HepG2 (cell line): Measurements from ENCODE around the gene SFXN5. TPM values are rescaled to one million over a fixed set of nuclear protein-coding genes. Genes with fewer than 3 reads are reported as not detected.
A peak's percentile ranks its signal among the peaks of the same experiment; 100 is the strongest.

Experiments used
- ATAC-seq: fragments of 200-7000 bp; cut with Tn5 transposase; 3 replicates; pipeline ENCODE4 v1.9.1; 2020; ENCODE audit warnings: mild to moderate bottlenecking, moderate library complexity
- BruUV-seq: library from RNA; stranded (reverse); fragments of 400-500 nt; replicated peaks from 2 replicates; lab custom pipeline; 2021; lab: Mats Ljungman, UMichigan
- CTCF ChIA-PET: fragments of 300-600 bp; formaldehyde crosslinking; extraction: SDS; loops from one replicate; lab custom pipeline; 2021; ENCODE audit warnings: low total read pairs, inconsistent platforms, low intra/inter-chr PET ratio; lab: Yijun Ruan, JAX
- POLR2A ChIA-PET: fragments of 350-600 bp; sonication (Branson Sonifier 250); formaldehyde crosslinking; loops from one replicate; lab custom pipeline; 2020; ENCODE audit warnings: antibody characterized with exemption, inconsistent platforms; lab: Yijun Ruan, JAX
- DNase-seq: peaks from one replicate; pipeline ENCODE4 v3.0.0-alpha.2; 2015; ENCODE audit warnings: low spot score
- FAIRE-seq: peaks from 3 replicates; lab custom pipeline; 2011; peaks lifted over from hg19 to GRCh38; lab: Jason Lieb, UNC
- H2AFZ ChIP-seq: one replicate; pipeline ENCODE4 v1.6.1; 2011; ENCODE audit warnings: low read length, inconsistent platforms
- H3K27ac ChIP-seq: fragments of 300-600 bp; 3 replicates; pipeline ENCODE4 v1.8.0; 2011; ENCODE audit warnings: mixed run types, mild to moderate bottlenecking, mixed read lengths, low read length, inconsistent platforms; ENCODE audit not compliant: insufficient read depth; ENCODE audit errors: extremely low read length
- H3K27me3 ChIP-seq, 2 experiments: fragments of 200-600 bp in 1 of 2; 2 replicates in 1 of 2; 3 replicates in 1 of 2; pipeline versions ENCODE4 v1.6.0 to v1.8.0; 2011; ENCODE audit warnings: low read length in 2 of 2, mild to moderate bottlenecking in 2 of 2, moderate library complexity in 2 of 2, inconsistent platforms in 1 of 2; ENCODE audit not compliant: insufficient read depth in 2 of 2, control insufficient read depth in 1 of 2
- H3K36me3 ChIP-seq, 2 experiments: fragments of 200-600 bp in 1 of 2; replicated peaks in 1 of 2; 2 replicates in 1 of 2; 3 replicates in 1 of 2; pipeline versions ENCODE4 v1.5.1 to v1.8.0; 2011; ENCODE audit warnings: low read length in 2 of 2, inconsistent platforms in 1 of 2; ENCODE audit not compliant: insufficient read depth in 2 of 2, control insufficient read depth in 1 of 2
- H3K4me1 ChIP-seq: 2 replicates; pipeline ENCODE4 v1.5.1; 2012; ENCODE audit warnings: low read length, inconsistent platforms; ENCODE audit not compliant: insufficient read depth
- H3K4me2 ChIP-seq: 2 replicates; pipeline ENCODE4 v1.6.0; 2011; ENCODE audit warnings: low read depth, low read length, inconsistent platforms
- H3K4me3 ChIP-seq, 3 experiments: fragments of 200-600 bp in 1 of 3; sonication (generic), shearing (Covaris generic) in 1 of 3; replicated peaks in 1 of 3; 2 replicates each; pipeline ENCODE4 v1.5.1; 2011 to 2016; ENCODE audit warnings: low read length in 3 of 3, inconsistent platforms in 2 of 3, low read depth in 2 of 3, mild to moderate bottlenecking in 2 of 3, control low read depth in 1 of 3, mixed read lengths in 1 of 3; ENCODE audit not compliant: insufficient read depth in 1 of 3
- H3K79me2 ChIP-seq: one replicate; pipeline ENCODE4 v1.6.1; 2011; ENCODE audit warnings: low read length, inconsistent platforms; ENCODE audit not compliant: insufficient read depth
- H3K9ac ChIP-seq: 2 replicates; pipeline ENCODE4 v1.6.0; 2011; ENCODE audit warnings: mild to moderate bottlenecking, low read depth, low read length, inconsistent platforms; ENCODE audit not compliant: insufficient read depth
- H3K9me3 ChIP-seq: 2 replicates; pipeline ENCODE4 v1.5.1; 2012; ENCODE audit warnings: mild to moderate bottlenecking, low read length
- H4K20me1 ChIP-seq: 2 replicates; pipeline ENCODE4 v1.6.0; 2011; ENCODE audit warnings: inconsistent platforms, mild to moderate bottlenecking, low read length, moderate library complexity; ENCODE audit not compliant: insufficient read depth
- AFF4 ChIP-seq: sonication (generic); formaldehyde crosslinking; IDR thresholded peaks from 2 replicates; pipeline ENCODE4 v1.4.0; 2020; ENCODE audit warnings: missing genetic modification reagents
- ATF4 ChIP-seq, 2 experiments: fragments of 450-650 bp in 1 of 2; sonication (generic) in 1 of 2; formaldehyde crosslinking; IDR thresholded peaks; 2 replicates each; pipeline versions ENCODE4 v1.5.0 to v1.8.0; 2020 to 2022; ENCODE audit warnings: mild to moderate bottlenecking in 1 of 2, missing genetic modification reagents in 1 of 2
- ATF7 ChIP-seq, 2 experiments: fragments of 450-650 bp in 1 of 2; sonication (generic) in 1 of 2; formaldehyde crosslinking in 1 of 2; IDR thresholded peaks; 2 replicates each; pipeline versions ENCODE4 v1.4.0 to v1.6.1; 2016 to 2020; ENCODE audit warnings: antibody characterized with exemption in 1 of 2, mild to moderate bottlenecking in 1 of 2, missing genetic modification reagents in 1 of 2
- CHD4 ChIP-seq: fragments of 200-600 bp; sonication (generic); IDR thresholded peaks from 2 replicates; pipeline ENCODE4 v1.7.0; 2017; ENCODE audit warnings: mild to moderate bottlenecking, low read length, borderline replicate concordance
- CTCF ChIP-seq: sonication (generic); formaldehyde crosslinking; IDR thresholded peaks from 2 replicates; pipeline ENCODE4 v1.5.0; 2020; ENCODE audit warnings: mild to moderate bottlenecking, missing genetic modification reagents, moderate library complexity
- FOXC1 ChIP-seq: sonication (generic); formaldehyde crosslinking; IDR thresholded peaks from 2 replicates; pipeline ENCODE4 v1.8.0; 2022; ENCODE audit warnings: mild to moderate bottlenecking, missing genetic modification reagents, borderline replicate concordance
- HMG20A ChIP-seq: IDR thresholded peaks from 2 replicates; pipeline ENCODE4 v1.6.1; 2016; ENCODE audit warnings: borderline replicate concordance
- ZNF30 ChIP-seq: sonication (generic); formaldehyde crosslinking; IDR thresholded peaks from 2 replicates; pipeline ENCODE4 v1.5.0; 2020; ENCODE audit warnings: mild to moderate bottlenecking, missing genetic modification reagents
- ZNF552 ChIP-seq: sonication (generic); formaldehyde crosslinking; IDR thresholded peaks from 2 replicates; pipeline ENCODE4 v1.9.0; 2022; ENCODE audit warnings: missing genetic modification reagents, mild to moderate bottlenecking, borderline replicate concordance
- ZNF879 ChIP-seq: sonication (generic); formaldehyde crosslinking; IDR thresholded peaks from 2 replicates; pipeline ENCODE4 v1.8.1; 2023; ENCODE audit warnings: missing genetic modification reagents
- WGBS: methylation state at CpG from one replicate; pipeline ENCODE4 v1.1.6; 2017; ENCODE audit warnings: low lambda C conversion rate; 5-methylcytosine and 5-hydroxymethylcytosine counted together
- in situ Hi-C: cut with HindIII; loops from 2 replicates; pipeline ENCODE4 v1.10.0; 2017; ENCODE audit warnings: low pct_unique_long_range_greater_than_20kb; ENCODE audit not compliant: extremely low pct_ligation_motif_present
- intact Hi-C: fragments of 100-400 bp; cut with micrococcal nuclease; formaldehyde crosslinking; loops from one replicate; pipeline ENCODE4 v1.10.0; 2022; ENCODE audit not compliant: unreplicated experiment
- polyA plus RNA-seq, 8 experiments: library from polyadenylated mRNA; depleted of rRNA in 3 of 8; stranded (reverse) in 7 of 8; unstranded in 1 of 8; fragments of >200 nt; fragmentation: Illumina TruSeq in 4 of 8; extraction: Trizol in 4 of 8; gene quantifications; 2 replicates each; pipeline versions ENCODE4 v1.2.1 to v1.2.3, GENCODE V29; 2011 to 2016; ENCODE audit warnings: low read depth in 4 of 8, missing spikeins in 1 of 8, mixed read lengths in 1 of 8; ENCODE audit not compliant: insufficient read depth in 1 of 8
- total RNA-seq, 5 experiments: library from RNA; depleted of rRNA; stranded (reverse); fragments of >200 nt; fragmentation: Illumina TruSeq; extraction: Trizol; gene quantifications; 2 replicates each; pipeline ENCODE4 v1.2.3, GENCODE V29; 2016; ENCODE audit warnings: low read depth in 1 of 5
- TF ChIP-seq, protein P1 (sequence below): sonication (generic); formaldehyde crosslinking; IDR thresholded peaks from 2 replicates; pipeline ENCODE4 v1.4.0; 2020; ENCODE audit warnings: missing genetic modification reagents

The SFXN5 gene
- total and polyA plus RNA-seq, 2 of the 13 experiments (the other 11 are each of a cell fraction or from before 2014, with no cell fraction given), result 34.9 to 37.4 TPM

DNA sequence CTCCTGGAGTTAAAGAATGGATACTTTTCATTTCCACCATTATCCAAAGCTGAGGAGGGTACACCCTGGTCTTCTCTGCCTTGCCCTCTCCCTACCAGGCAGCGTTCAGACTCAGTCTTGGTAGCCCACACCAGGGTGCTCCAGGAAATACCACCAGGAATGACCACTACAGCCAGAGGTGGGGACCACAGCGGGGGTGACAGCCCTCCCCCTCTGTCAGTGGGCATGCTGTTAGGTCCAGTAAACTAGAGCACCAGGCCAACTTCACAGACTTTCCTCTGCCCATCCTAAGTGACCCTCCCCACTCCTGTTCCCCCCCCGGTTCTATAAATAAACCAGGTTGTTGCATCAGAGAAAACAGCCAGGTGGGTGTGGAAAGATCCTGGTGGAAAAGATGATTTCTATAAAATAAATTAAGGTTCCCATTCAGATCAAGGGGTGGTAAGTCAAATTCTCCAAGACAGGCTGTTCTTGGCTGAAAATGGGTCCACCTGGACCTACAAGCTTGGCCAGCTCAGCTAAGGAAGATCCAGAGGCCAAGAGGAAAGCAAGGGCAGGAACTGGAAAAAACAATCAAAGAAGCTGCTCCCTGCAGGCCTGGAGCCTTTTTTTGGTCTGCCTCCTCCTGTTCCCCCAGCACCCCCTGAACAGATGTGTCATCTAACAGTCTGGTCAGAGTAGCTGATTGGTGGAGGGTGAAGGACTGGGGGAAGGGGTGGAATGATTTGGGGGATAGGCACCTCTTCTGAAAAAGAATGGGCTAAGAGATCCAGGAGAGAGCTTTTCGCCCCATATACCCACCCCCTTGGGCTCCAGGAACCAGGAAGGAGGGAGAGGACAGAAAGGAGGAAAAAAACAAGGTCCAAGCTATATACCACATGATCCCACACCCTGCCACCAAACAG, 38.9 kb upstream of the SFXN5 start:
- Histone ChIP-seq H3K9ac (peak overlapping the region; percentile 80; the same call in 1 of the 2 replicates), H3K9me3 (no peaks in the 10 kb centered on the region), H3K27me3 (no peaks in the 10 kb centered on the region; a peak in 1 of 5 replicates), H2AFZ (no peak overlapping the region), H3K4me3 (peak overlapping the region; percentile 61 to 92 (median 85); a peak in 5 of 6 replicates), H3K4me2 (peak overlapping the region; percentile 99), H4K20me1 (peaks cover 29% of the 10 kb centered on the region), H3K79me2 (peaks cover 58% of the 10 kb centered on the region), H3K4me1 (peaks cover 66% of the 10 kb centered on the region), H3K27ac (no peak overlapping the region), H3K36me3 (peaks cover 0 to 4% of the 10 kb centered on the region in 2 experiments; a peak in 3 of 5 replicates)
- FAIRE-seq (no peak), ATAC-seq (no peak), DNase-seq (no peak)
- in situ Hi-C loops (no loop called here), intact Hi-C loops (no loop called here)
- no TSS peak for BruUV-seq
- POLR2A ChIA-PET, result interaction anchor here (2.6 kb wide), 2 partner anchors 18 to 103 kb away, joined by 11 to 17 read pairs; partner anchors contain the start of gene SMYD5
- 92% methylated on average over 4 of the region's 4 CpGs for WGBS
- CTCF ChIA-PET, result no interaction called here
- TF ChIP-seq ZNF879 (CRISPR knock-in tag), result no peak
- 0 out of 4 replicates have a peak, but pooled peaks of 1 of the 2 experiments have one; percentile 44 for TF ChIP-seq ATF4 (CRISPR knock-in tag; IDR thresholded peaks at IDR 0.05)
- TF ChIP-seq HMG20A (CRISPR knock-in tag), result no peak
- 0 out of 2 replicates have a peak, but pooled peaks have one; percentile 41 for TF ChIP-seq ZNF30
- no peak for TF ChIP-seq ATF7 (IDR thresholded peaks at IDR 0.05)
- no peak for TF ChIP-seq ATF7 (CRISPR knock-in tag; IDR thresholded peaks at IDR 0.05)
- TF ChIP-seq ZNF552 (CRISPR knock-in tag), result no peak
- no peak for TF ChIP-seq AFF4 (CRISPR knock-in tag)
- TF ChIP-seq, protein P1, sequence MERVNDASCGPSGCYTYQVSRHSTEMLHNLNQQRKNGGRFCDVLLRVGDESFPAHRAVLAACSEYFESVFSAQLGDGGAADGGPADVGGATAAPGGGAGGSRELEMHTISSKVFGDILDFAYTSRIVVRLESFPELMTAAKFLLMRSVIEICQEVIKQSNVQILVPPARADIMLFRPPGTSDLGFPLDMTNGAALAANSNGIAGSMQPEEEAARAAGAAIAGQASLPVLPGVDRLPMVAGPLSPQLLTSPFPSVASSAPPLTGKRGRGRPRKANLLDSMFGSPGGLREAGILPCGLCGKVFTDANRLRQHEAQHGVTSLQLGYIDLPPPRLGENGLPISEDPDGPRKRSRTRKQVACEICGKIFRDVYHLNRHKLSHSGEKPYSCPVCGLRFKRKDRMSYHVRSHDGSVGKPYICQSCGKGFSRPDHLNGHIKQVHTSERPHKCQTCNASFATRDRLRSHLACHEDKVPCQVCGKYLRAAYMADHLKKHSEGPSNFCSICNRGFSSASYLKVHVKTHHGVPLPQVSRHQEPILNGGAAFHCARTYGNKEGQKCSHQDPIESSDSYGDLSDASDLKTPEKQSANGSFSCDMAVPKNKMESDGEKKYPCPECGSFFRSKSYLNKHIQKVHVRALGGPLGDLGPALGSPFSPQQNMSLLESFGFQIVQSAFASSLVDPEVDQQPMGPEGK (CRISPR knock-in tag), result peak; percentile 28; the same call in 1 of the 2 replicates
- 0 out of 2 replicates have a peak, but pooled peaks have one; percentile 30 for TF ChIP-seq FOXC1 (CRISPR knock-in tag)
- TF ChIP-seq CHD4, result 0 out of 2 replicates have a peak, but pooled peaks have one; percentile 18
- no peak for TF ChIP-seq CTCF (CRISPR knock-in tag)
